ENCODE results near the gene FAM3B.
A peak's percentile ranks its signal among the peaks of the same experiment; 100 is the strongest.

FAM3B gene

DNA sequence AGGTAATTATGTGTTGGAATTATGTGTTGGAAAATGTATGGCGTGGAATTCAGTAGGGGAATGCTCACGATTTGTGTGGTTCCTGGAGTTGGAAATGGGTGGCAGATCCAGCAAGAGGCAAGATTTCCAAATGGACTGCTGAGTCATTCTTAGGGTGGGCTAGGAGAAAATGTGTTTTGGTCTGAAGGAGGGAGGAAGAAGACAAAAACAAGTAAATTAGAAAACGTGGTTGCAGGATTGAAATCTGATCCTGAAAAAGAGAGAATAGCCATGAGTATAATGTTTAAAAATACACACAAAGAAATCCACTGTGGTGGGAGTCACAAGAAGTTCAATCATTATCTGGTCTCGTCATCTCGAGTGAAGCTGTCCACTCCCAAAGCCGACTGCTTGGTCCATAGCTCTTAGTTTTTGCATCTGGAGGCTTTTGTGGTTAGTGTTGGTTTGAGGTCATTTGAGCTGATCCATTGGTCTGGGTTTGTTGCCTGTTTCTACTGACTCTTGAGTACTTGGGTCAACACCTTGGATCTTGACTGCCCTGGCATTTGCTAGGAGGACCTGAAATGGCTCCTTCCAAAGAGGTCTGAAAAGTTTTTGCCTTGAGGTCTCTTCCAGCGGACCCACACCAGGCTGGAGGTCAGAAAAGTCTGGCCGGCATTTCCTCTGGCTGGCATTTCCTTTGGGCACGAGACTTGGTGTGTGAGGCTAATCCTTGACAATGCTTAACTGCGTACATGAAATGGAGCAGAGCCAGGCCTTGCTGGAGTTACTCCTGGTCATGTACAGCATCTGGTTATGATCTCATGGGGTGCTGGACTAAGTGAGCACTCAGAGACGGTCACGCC, 54.5 kb downstream of the FAM3B start:
- Histone ChIP-seq H3K56ac (ENCODE audit: low read length) (peak overlapping the region; percentile 47), H3K4ac (ENCODE audit: low read depth, low read length) (no peak overlapping the region), H2BK120ac (ENCODE audit: low read depth, low read length) (no peak overlapping the region), H2BK5ac (ENCODE audit: low read length) (no peak overlapping the region), H3K79me1 (ENCODE audit: low read length) (no peaks in the 10 kb centered on the region), H3K4me2 (ENCODE audit: low read length) (no peak overlapping the region), H2AK5ac (ENCODE audit: low read length) (no peak overlapping the region), H3K18ac (ENCODE audit: low read length) (no peak overlapping the region), H2BK15ac (replicated peaks; ENCODE audit: low read depth) (no peak overlapping the region), H3K9ac (ENCODE audit: low read length) (no peak overlapping the region), H3K4me3 (ENCODE audit: low read length) (no peak overlapping the region), H3K23ac (ENCODE audit: low read length) (no peak overlapping the region), H4K5ac (ENCODE audit: low read length) (no peak overlapping the region), H3K79me2 (ENCODE audit: control insufficient read depth, insufficient read depth, low read length) (no peaks in the 10 kb centered on the region), H3K27ac (ENCODE audit: low read depth, low read length) (no peak overlapping the region), H3K4me1 (ENCODE audit: control insufficient read depth, low read depth, low read length) (no peaks in the 10 kb centered on the region), H4K8ac (ENCODE audit: low read depth, low read length) (no peak overlapping the region), H3K36me3 (ENCODE audit: control insufficient read depth, insufficient read depth, low read length) (no peaks in the 10 kb centered on the region), H3K27me3 (ENCODE audit: insufficient read depth, low read length, poor library complexity) (no peaks in the 10 kb centered on the region)
- WGBS (ENCODE audit: extremely low coverage, insufficient coverage, low lambda C conversion rate) = 100% methylated on average over 2 of the region's 12 CpGs
- DNase-seq = no peak

DNA sequence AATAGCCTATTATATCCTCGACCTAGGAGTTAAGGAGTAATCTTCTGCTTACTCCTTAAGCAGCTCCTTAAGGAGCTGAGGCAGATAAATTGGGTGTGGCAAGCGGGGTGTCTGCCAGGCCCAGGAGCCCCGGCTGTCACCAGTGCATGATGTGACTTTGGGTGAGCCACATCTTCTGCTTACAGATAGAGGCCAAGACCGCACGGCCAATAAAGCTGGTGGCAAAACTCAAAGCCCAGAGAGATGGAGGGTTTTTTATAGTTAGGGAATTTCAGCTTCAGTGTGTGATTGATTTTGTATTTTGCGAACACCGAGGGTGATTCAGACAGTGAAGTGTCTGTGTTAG, 55.1 kb downstream of the FAM3B start:
- no peak overlapping the region for H3K9ac ChIP-seq (ENCODE audit: low read length)
- no peak overlapping the region for H4K8ac ChIP-seq (ENCODE audit: low read depth, low read length)
- no peak overlapping the region for H2AK5ac ChIP-seq (ENCODE audit: low read length)
- H3K4me3 ChIP-seq (ENCODE audit: low read length) = no peak overlapping the region
- H3K27ac ChIP-seq (ENCODE audit: low read depth, low read length) = no peak overlapping the region
- H3K36me3 ChIP-seq (ENCODE audit: control insufficient read depth, insufficient read depth, low read length) = no peaks in the 10 kb centered on the region
- no peak for DNase-seq
- H3K79me1 ChIP-seq (ENCODE audit: low read length) = no peaks in the 10 kb centered on the region
- H3K4me2 ChIP-seq (ENCODE audit: low read length) = no peak overlapping the region
- H3K56ac ChIP-seq (ENCODE audit: low read length) = no peak overlapping the region
- H3K18ac ChIP-seq (ENCODE audit: low read length) = no peak overlapping the region
- no peaks in the 10 kb centered on the region for H3K4me1 ChIP-seq (ENCODE audit: control insufficient read depth, low read depth, low read length)
- H2BK120ac ChIP-seq (ENCODE audit: low read depth, low read length) = no peak overlapping the region
- H2BK15ac ChIP-seq (replicated peaks; ENCODE audit: low read depth) = no peak overlapping the region
- no peak overlapping the region for H2BK5ac ChIP-seq (ENCODE audit: low read length)
- no peak overlapping the region for H3K23ac ChIP-seq (ENCODE audit: low read length)
- H3K79me2 ChIP-seq (ENCODE audit: control insufficient read depth, insufficient read depth, low read length) = no peaks in the 10 kb centered on the region
- no peak overlapping the region for H3K4ac ChIP-seq (ENCODE audit: low read depth, low read length)
- no peak overlapping the region for H4K5ac ChIP-seq (ENCODE audit: low read length)
- no CpG with 5 or more reads among the region's 7 CpGs for whole genome bisulfite sequencing (ENCODE audit: extremely low coverage, insufficient coverage, low lambda C conversion rate)
- H3K27me3 ChIP-seq (ENCODE audit: insufficient read depth, low read length, poor library complexity) = no peaks in the 10 kb centered on the region

DNA sequence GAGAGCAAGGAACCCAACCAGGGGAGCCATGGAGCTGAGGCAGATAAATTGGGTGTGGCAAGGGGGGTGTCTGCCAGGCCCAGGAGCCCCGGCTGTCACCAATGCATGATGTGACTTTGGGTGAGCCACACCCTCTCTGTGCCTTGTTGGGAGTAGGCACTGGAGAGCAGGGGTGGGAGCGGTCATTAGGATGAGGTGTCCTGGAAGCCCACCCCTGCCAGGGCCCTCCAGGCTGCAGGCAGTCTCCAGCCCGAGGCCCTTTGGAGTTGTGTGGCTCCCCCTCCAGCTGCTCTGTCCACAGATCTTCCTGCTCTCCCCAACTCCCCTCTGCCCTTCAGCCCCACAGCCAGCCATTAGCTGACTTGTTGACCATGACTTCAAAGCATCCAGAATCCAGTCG, 56.7 kb downstream of the FAM3B start:
- H4K5ac ChIP-seq (ENCODE audit: low read length) = no peak overlapping the region
- H3K79me2 ChIP-seq (ENCODE audit: control insufficient read depth, insufficient read depth, low read length) = no peaks in the 10 kb centered on the region
- H3K4me1 ChIP-seq (ENCODE audit: control insufficient read depth, low read depth, low read length) = no peaks in the 10 kb centered on the region
- no peak overlapping the region for H3K27ac ChIP-seq (ENCODE audit: low read depth, low read length)
- no peak overlapping the region for H2BK120ac ChIP-seq (ENCODE audit: low read depth, low read length)
- H3K18ac ChIP-seq (ENCODE audit: low read length) = no peak overlapping the region
- H3K9ac ChIP-seq (ENCODE audit: low read length) = no peak overlapping the region
- no peaks in the 10 kb centered on the region for H3K27me3 ChIP-seq (ENCODE audit: insufficient read depth, low read length, poor library complexity)
- H3K36me3 ChIP-seq (ENCODE audit: control insufficient read depth, insufficient read depth, low read length) = no peaks in the 10 kb centered on the region
- H3K23ac ChIP-seq (ENCODE audit: low read length) = no peak overlapping the region
- H3K79me1 ChIP-seq (ENCODE audit: low read length) = no peaks in the 10 kb centered on the region
- H4K8ac ChIP-seq (ENCODE audit: low read depth, low read length) = no peak overlapping the region
- no peak overlapping the region for H3K4me3 ChIP-seq (ENCODE audit: low read length)
- no peak for DNase-seq
- no peak overlapping the region for H3K4ac ChIP-seq (ENCODE audit: low read depth, low read length)
- H2BK5ac ChIP-seq (ENCODE audit: low read length) = no peak overlapping the region
- H2AK5ac ChIP-seq (ENCODE audit: low read length) = no peak overlapping the region
- no CpG with 5 or more reads among the region's 4 CpGs for WGBS (ENCODE audit: extremely low coverage, insufficient coverage, low lambda C conversion rate)
- H3K56ac ChIP-seq (ENCODE audit: low read length) = no peak overlapping the region
- H3K4me2 ChIP-seq (ENCODE audit: low read length) = no peak overlapping the region
- H2BK15ac ChIP-seq (replicated peaks; ENCODE audit: low read depth) = no peak overlapping the region

DNA sequence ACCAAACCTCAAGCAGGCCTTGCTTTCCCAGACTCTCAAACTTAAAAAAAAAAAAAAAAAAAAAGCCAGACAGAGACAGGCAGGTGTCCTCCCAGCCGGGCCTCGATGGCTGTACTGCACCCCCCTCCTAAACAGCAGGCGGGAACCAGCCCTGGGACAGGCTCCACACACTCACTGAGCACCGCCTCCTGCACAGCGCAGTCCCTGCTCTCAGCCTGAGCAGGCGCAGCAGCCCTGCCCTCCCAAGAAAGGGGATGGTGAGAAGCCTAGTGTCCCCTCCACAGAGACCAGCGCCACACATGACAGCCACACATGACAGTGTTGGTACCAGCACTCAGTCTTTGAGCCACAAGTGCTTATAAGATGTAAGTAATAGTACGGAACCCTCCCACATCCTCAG, 57.2 kb downstream of the FAM3B start:
- Histone ChIP-seq H3K4me3 (ENCODE audit: low read length) (no peak overlapping the region), H3K79me2 (ENCODE audit: control insufficient read depth, insufficient read depth, low read length) (no peaks in the 10 kb centered on the region), H4K5ac (ENCODE audit: low read length) (no peak overlapping the region), H2BK120ac (ENCODE audit: low read depth, low read length) (no peak overlapping the region), H4K8ac (ENCODE audit: low read depth, low read length) (no peak overlapping the region), H3K9ac (ENCODE audit: low read length) (no peak overlapping the region), H3K23ac (ENCODE audit: low read length) (no peak overlapping the region), H3K79me1 (ENCODE audit: low read length) (no peaks in the 10 kb centered on the region), H3K4ac (ENCODE audit: low read depth, low read length) (no peak overlapping the region), H3K27me3 (ENCODE audit: insufficient read depth, low read length, poor library complexity) (no peaks in the 10 kb centered on the region), H3K18ac (ENCODE audit: low read length) (no peak overlapping the region), H3K27ac (ENCODE audit: low read depth, low read length) (no peak overlapping the region), H3K56ac (ENCODE audit: low read length) (no peak overlapping the region), H2BK15ac (replicated peaks; ENCODE audit: low read depth) (no peak overlapping the region), H3K36me3 (ENCODE audit: control insufficient read depth, insufficient read depth, low read length) (no peaks in the 10 kb centered on the region), H3K4me1 (ENCODE audit: control insufficient read depth, low read depth, low read length) (no peaks in the 10 kb centered on the region), H2AK5ac (ENCODE audit: low read length) (no peak overlapping the region), H2BK5ac (ENCODE audit: low read length) (no peak overlapping the region), H3K4me2 (ENCODE audit: low read length) (no peak overlapping the region)
- no CpG with 5 or more reads among the region's 8 CpGs for WGBS (ENCODE audit: extremely low coverage, insufficient coverage, low lambda C conversion rate)
- no peak for DNase-seq

DNA sequence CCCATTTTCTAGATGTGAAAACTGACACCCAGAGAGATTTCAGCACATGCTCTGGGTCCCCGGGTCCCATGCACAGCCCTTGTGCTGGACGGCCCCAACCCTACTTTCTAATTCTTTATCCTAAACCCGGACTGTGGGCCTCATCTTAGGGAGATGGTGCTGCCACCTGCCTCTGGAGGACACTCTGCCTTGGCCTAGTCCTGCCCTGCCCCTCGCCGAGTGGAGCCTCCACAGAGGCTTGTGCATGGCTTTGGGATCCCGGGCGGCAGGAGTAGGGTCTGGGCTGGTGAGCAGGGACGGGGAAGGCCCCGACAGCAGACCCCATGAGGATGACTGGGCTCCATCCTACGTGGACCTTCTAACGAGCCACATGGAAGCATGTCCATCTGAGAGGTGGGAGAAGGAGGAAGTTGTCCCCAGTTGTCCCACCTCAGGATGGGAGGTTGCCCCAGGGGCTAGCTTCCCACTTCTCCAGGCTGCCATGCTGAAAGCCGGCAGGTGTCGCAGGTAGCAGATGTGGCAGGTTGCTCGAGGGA, 57.6 kb downstream of the FAM3B start:
- Histone ChIP-seq H2BK5ac (ENCODE audit: low read length) (no peak overlapping the region), H3K27me3 (ENCODE audit: insufficient read depth, low read length, poor library complexity) (no peaks in the 10 kb centered on the region), H3K79me1 (ENCODE audit: low read length) (no peaks in the 10 kb centered on the region), H3K4me1 (ENCODE audit: control insufficient read depth, low read depth, low read length) (no peaks in the 10 kb centered on the region), H3K27ac (ENCODE audit: low read depth, low read length) (no peak overlapping the region), H2AK5ac (ENCODE audit: low read length) (no peak overlapping the region), H3K56ac (ENCODE audit: low read length) (no peak overlapping the region), H3K9ac (ENCODE audit: low read length) (no peak overlapping the region), H3K4me2 (ENCODE audit: low read length) (no peak overlapping the region), H4K8ac (ENCODE audit: low read depth, low read length) (no peak overlapping the region), H3K18ac (ENCODE audit: low read length) (no peak overlapping the region), H3K79me2 (ENCODE audit: control insufficient read depth, insufficient read depth, low read length) (no peaks in the 10 kb centered on the region), H3K4me3 (ENCODE audit: low read length) (no peak overlapping the region), H4K5ac (ENCODE audit: low read length) (no peak overlapping the region), H2BK15ac (replicated peaks; ENCODE audit: low read depth) (no peak overlapping the region), H3K4ac (ENCODE audit: low read depth, low read length) (no peak overlapping the region), H3K23ac (ENCODE audit: low read length) (no peak overlapping the region), H3K36me3 (ENCODE audit: control insufficient read depth, insufficient read depth, low read length) (no peaks in the 10 kb centered on the region), H2BK120ac (ENCODE audit: low read depth, low read length) (no peak overlapping the region)
- WGBS (ENCODE audit: extremely low coverage, insufficient coverage, low lambda C conversion rate) = no CpG with 5 or more reads among the region's 14 CpGs
- no peak for DNase-seq
